NCI-H2196 (cell line): Measurements from ENCODE around the gene HOPX.
"Not testable (repeated sequence)": the region's sequence is repeated elsewhere in the genome, so short reads cannot be mapped to it uniquely, and the experiment has no call there.

Experiments
- DNase-seq: peaks from one replicate; lab custom pipeline; 2025; ENCODE audit not compliant: unreplicated experiment; lab: John Stamatoyannopoulos, UW

The HOPX gene

GRCh38 chr4:56630876-56631666 is 50.0 kb downstream of the HOPX start:
- no peak for DNase-seq

DNA sequence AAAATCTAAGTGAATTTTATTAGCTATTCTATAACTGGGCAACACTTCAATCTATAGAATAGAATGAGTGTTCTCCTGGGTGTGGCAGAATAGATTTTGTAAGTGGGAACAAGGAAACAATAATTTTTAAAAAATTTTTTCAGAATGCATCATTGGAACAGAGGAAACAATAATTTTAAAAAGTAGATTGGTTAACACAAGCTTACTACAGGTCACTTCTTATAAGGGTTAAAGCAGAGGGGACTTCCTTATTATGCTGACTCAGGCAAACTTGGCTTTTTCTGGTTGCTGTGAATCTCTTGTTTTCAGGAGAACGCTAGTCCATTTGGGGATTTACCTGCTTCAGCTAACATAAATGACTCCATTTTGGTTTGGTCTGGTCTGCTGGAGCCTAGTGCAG is 52.5 kb downstream of the HOPX start:
- DNase-seq = no peak

GRCh38 chr4:56627985-56628384 is 53.1 kb downstream of the HOPX start:
- DNase-seq = no peak

- DNase-seq = no peak
Measured at GRCh38 chr4:56627375-56627774, 53.7 kb downstream of the HOPX start.

GRCh38 chr4:56626963-56627362 is 54.1 kb downstream of the HOPX start:
- DNase-seq = no peak

GRCh38 chr4:56626420-56626819 is 54.7 kb downstream of the HOPX start:
- no peak for DNase-seq

DNA sequence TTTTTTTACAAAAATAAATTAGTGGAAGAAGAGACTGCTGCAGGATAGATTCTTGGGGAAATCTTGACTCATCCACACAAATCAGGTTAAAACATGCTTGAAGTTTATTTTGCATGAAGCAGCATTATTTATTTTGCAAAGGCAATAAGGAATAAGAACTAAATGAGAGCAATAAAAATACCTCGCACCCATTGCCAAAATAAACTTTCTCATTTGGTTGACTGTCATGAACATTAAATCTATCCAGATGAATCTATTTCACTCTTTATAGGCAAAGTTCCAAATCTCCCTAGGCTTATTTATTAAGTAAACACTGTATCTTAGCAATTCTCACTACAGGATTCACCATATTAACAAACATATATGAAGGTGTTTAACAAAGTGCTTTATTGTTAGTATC is 58.9 kb downstream of the HOPX start:
- no peak for DNase-seq

GRCh38 chr4:56619816-56620215 is 61.3 kb downstream of the HOPX start:
- no peak for DNase-seq

DNA sequence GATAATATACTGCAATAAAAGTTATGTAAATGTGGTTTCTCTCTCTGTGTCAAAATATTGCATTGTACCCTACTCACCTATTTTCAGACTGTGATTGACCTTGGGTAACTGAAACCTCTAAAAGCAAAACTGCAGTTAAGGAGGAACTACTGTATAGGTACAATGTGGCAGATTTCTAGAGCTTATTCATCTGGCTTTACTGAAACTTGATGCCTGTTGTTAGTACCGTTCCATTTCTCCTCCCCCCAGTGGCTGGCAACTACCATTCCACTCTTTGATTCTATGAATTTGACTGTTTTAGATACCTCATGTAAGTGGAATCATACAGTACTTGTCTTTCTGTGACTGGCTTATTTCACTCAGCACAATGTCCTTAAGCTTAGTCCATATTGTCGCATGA is 61.9 kb downstream of the HOPX start:
- no peak for DNase-seq

- no peak for DNase-seq
Measured at GRCh38 chr4:56618734-56619133, 62.4 kb downstream of the HOPX start.

- DNase-seq = no peak
Measured at GRCh38 chr4:56613101-56613862, 67.8 kb downstream of the HOPX start.

DNA sequence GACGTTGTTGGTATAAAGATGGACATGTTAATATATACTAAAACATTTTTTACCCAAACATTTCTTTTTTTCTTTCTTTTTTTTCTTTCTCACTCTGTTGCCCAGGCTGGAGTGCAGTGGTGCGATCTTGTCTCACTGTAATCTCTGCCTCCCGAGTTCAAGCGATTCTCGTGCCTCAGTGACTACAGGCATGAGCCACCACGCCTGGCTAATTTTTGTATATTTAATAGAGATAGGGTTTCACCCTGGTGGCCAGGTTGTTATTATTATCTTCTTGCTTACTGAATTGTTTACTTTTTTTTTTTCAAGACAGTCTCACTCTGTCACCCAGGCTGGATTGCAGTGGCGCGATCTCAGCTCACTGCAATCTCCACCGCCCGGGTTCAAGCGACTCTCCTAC is 68.8 kb downstream of the HOPX start:
- no peak for DNase-seq

GRCh38 chr4:56611501-56611900 is 69.6 kb downstream of the HOPX start:
- DNase-seq = no peak

DNA sequence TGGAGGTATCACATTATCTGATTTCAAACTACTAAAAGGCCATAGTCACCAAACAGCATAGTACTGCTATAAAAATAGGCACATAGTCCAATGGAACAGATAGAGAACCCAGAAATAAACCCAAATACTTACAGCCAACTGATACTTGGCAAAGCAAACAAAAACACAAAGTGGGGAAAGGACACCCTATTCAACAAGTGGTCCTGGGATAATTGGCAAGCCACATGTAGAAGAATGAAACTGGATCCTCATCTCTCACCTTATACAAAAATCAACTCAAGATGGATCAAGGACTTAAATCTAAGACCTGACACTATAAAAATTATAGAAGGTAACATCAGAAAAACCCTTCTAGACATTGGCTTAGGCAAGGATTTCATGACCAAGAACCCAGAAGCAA is 70.9 kb downstream of the HOPX start:
- DNase-seq = not testable (repeated sequence)

GRCh38 chr4:56607926-56608325 is 73.2 kb downstream of the HOPX start:
- DNase-seq = no peak

GRCh38 chr4:56606385-56606784 is 74.7 kb downstream of the HOPX start:
- no peak for DNase-seq

DNA sequence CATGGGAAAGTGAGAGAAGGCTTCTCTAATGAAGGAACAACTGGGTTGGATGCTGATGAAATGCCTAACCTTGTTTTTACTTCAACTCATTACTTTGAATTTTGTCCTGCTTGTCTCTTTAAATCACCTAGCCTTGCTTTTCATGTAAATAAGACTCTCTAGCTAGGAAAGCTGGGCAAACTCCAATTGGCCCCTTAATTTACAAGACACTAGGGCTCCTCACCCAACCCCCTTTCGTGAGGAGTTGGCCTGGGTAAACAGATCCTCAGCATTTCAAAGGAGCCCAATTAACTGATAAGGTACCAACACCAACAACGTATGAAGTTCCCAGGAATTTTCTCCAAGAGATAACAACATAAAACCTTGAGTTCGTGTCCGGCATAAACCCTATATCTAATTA is 75.6 kb downstream of the HOPX start:
- DNase-seq = not testable (repeated sequence)

GRCh38 chr4:56603297-56603696 is 77.8 kb downstream of the HOPX start:
- DNase-seq = no peak
